Nucleus accumbens (tissue), 56 donors: ENCODE results near the gene MEIG1.
"Not testable (repeated sequence)": the region's sequence is repeated elsewhere in the genome, so short reads cannot be mapped to it uniquely, and the experiment has no call there.

ENCODE experiments used
- DNase-seq, 56 donors: peaks; one replicate each; lab custom pipeline; 2025; lab: John Stamatoyannopoulos, UW

MEIG1 gene, protein sequence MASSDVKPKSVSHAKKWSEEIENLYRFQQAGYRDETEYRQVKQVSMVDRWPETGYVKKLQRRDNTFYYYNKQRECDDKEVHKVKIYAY

GRCh38 chr10:14959221-14960057 lies at the start of gene MEIG1:
TSS of gene MEIG1 (plus strand) at chr10:14959388. CDS start at chr10:14966469, 7,081 bp downstream.
- peak; percentile 76 to 100 (median 96) for DNase-seq

GRCh38 chr10:14910953-14911352 lies 48.2 kb upstream of the MEIG1 start:
- DNase-seq = no peak

DNA sequence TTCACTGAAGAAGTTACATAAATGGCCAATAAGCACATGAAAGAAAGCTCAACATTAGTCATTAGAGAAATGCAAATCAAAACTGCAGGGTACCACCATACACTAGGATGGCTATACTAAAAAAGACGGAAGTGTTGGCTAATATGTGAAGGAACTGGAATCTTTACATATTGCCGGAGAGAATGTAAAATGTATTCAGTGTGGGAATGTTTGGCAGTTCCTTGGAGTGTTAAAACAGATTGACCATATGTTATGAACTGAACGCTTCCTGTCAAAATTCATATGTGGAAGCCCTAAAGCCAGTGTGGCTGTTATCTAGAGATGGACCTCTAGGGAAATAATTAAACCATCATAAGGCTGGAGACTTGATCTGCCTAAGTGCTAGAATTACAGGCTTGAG lies 47.4 kb upstream of the MEIG1 start:
- DNase-seq = no peak

DNA sequence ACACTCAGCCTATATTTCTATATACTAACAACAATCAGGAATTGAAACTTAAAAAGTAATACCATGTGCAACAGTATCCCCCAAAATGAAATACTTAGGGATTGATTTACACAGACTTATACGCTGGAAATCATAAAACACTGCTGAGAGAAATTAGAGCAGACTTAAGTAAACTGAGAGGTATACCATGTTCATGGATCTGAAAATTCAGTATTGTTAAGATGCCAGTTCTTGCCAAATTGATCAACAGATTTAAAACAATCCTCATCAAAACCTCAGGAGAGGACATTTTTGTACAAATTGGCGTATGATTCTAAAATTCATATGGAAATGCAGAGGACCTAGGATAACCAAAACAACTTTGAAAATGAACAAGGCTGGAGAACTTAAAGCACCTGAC lies 42.6 kb upstream of the MEIG1 start:
- no peak for DNase-seq

DNA sequence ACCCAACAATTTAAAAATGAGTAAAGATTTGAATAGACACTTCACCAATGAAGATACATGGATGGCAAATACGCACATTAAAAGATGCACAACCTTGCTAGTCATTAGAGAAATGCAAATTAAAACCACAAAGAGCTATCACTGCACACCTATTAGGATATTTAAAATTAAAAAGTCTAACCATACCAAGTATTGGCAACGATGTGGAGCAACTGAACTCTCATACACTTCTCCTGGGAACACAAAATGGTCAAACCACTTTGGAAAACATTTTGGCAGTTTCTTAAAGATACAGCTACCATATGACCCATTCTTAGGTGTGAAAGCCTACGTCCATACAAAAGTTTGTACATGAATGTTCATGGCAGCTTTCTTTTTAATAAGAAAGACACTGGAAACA lies 41.4 kb upstream of the MEIG1 start:
- no peak for DNase-seq

- DNase-seq = no peak
Observed at GRCh38 chr10:14918964-14919363, 40.2 kb upstream of the MEIG1 start.

GRCh38 chr10:14924013-14924412 lies 35.2 kb upstream of the MEIG1 start:
- no peak for DNase-seq

DNA sequence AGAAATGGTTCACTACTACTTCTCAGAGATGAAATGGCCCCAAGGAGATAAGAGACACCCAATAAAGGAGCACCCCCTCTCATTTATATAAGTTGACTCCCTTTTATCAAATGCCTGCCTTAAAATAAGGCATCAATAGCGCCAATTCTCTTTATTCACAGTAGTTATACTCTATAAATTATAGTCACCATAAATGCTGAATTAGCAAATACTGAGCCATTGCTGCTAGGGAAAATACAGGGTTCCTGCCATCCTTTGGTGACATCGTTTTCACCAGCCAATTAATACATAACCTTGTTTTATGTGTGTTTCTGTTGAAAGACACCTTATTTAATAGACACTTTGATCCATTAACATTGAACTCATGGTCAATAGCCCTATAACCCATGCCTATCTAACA lies 33.9 kb upstream of the MEIG1 start:
- no peak for DNase-seq

- DNase-seq = no peak
Observed at GRCh38 chr10:14926061-14926470, 33.1 kb upstream of the MEIG1 start.

- DNase-seq = no peak
Observed at GRCh38 chr10:14926722-14927416, 32.3 kb upstream of the MEIG1 start.

- DNase-seq = no peak
Observed at GRCh38 chr10:14930610-14931009, 28.6 kb upstream of the MEIG1 start.

DNA sequence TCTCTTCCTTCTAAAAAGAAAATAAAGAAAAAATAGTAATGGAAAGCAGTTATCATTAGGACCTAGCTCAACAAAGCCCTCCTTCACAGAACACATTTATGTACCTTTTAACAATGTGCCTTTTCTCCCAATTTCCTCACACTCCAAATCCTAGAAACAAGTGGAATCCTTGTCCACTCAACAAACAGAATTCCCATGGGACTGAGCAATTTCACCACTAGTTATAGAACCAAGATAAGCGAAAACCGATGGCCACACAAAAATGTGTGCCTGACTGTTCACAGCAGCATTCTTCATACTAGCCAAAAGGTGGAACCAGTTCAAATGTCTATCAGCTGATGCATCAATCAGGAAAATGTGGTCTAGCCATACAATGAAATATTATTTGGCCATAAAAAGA lies 22.6 kb upstream of the MEIG1 start:
- no peak for DNase-seq

- not testable (repeated sequence) for DNase-seq
Observed at GRCh38 chr10:14938971-14939370, 20.2 kb upstream of the MEIG1 start.

GRCh38 chr10:14942147-14942949 lies 16.8 kb upstream of the MEIG1 start:
- DNase-seq = not testable (repeated sequence)

- not testable (repeated sequence) for DNase-seq
Observed at GRCh38 chr10:14942950-14943338, 16.2 kb upstream of the MEIG1 start.

- no peak for DNase-seq
Observed at GRCh38 chr10:14945108-14945507, 14.1 kb upstream of the MEIG1 start.

DNA sequence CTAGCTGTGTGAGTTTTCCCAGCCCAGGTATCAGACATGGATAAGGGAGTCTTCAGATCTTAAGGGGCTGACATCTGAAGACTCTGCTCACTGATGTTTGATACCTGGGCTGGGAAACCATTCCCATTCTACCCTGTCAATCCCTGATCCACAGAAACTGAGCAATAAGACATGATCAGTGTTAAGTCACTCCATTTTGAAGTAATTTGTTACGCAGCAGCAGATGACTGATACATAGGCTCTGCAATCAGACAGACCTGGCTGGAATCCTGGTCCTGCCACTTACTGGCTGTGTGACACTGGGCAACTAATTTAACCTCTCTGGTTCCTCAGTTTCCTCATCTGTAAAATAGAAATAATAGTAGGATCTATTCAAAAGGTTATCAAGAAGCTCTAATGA lies 11.9 kb upstream of the MEIG1 start:
- DNase-seq = no peak

DNA sequence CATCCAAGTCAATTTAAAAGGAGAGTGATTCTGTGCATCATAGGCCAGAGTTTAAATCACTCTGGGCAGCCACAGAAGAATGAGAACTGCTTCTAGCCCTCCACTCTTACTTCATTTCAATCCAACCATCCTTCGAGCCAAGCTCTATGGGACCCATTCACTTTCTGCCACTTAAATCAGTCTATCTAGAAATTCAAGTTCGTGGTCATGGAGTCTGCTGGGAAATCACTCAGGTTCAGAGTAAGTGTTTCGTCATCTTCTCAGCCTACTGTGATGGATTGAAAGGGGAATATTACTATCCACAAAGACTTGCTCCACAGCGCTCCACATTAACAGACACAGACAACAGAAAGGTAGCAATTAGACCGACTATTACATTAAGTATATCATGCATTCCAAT lies 9.9 kb upstream of the MEIG1 start:
- DNase-seq = no peak

- no peak for DNase-seq
Observed at GRCh38 chr10:14952851-14953423, 6.3 kb upstream of the MEIG1 start.

GRCh38 chr10:14953424-14954000 lies 5.7 kb upstream of the MEIG1 start:
- peak in 12 of 56 donors; percentile 37 to 72 (median 52) for DNase-seq
